Liver (tissue), 9 donors: ENCODE data around the gene SOX13. TPM values are rescaled to one million over a fixed set of nuclear protein-coding genes. Genes with fewer than 3 reads are reported as not detected.

Source experiments
- DNase-seq: peaks from one replicate; pipeline ENCODE4 v3.0.0-alpha.2; 2017; ENCODE audit warnings: low spot score
- H3K27ac ChIP-seq, 2 donors: one replicate each; pipeline ENCODE4 v1.7.0; 2013; ENCODE audit warnings: inconsistent platforms in 2 of 2, low read length in 2 of 2, control low read depth in 1 of 2, low read depth in 1 of 2, mild to moderate bottlenecking in 1 of 2
- H3K27me3 ChIP-seq, 4 donors: one replicate each; pipeline versions ENCODE4 v1.6.1 to v1.7.0; 2013; ENCODE audit warnings: low read length in 3 of 4, inconsistent platforms in 1 of 4, mild to moderate bottlenecking in 1 of 4, moderate library complexity in 1 of 4; ENCODE audit not compliant: control insufficient read depth in 4 of 4, insufficient read depth in 4 of 4
- H3K36me3 ChIP-seq, 4 donors: one replicate each; pipeline versions ENCODE4 v1.6.1 to v1.7.0; 2013; ENCODE audit warnings: low read length in 3 of 4, mild to moderate bottlenecking in 3 of 4, low read depth in 1 of 4, moderate library complexity in 1 of 4; ENCODE audit not compliant: control insufficient read depth in 4 of 4, insufficient read depth in 3 of 4
- H3K4me1 ChIP-seq, 4 donors: one replicate each; pipeline versions ENCODE4 v1.6.1 to v1.7.0; 2013; ENCODE audit warnings: low read length in 3 of 4, mild to moderate bottlenecking in 3 of 4, moderate library complexity in 1 of 4; ENCODE audit not compliant: control insufficient read depth in 4 of 4, insufficient read depth in 4 of 4
- H3K4me3 ChIP-seq, 3 donors: one replicate each; pipeline versions ENCODE4 v1.6.1 to v1.7.0; 2013; ENCODE audit warnings: low read length in 3 of 3, control low read depth in 1 of 3, low read depth in 1 of 3, mild to moderate bottlenecking in 1 of 3
- H3K9ac ChIP-seq, 2 donors: one replicate each; pipeline ENCODE4 v1.7.0; 2013; ENCODE audit warnings: low read length in 2 of 2, mild to moderate bottlenecking in 2 of 2, moderate library complexity in 2 of 2, control low read depth in 1 of 2, low read depth in 1 of 2
- H3K9me3 ChIP-seq, 4 donors: one replicate each; pipeline versions ENCODE4 v1.6.1 to v1.7.0; 2013; ENCODE audit warnings: low read length in 3 of 4; ENCODE audit not compliant: control insufficient read depth in 4 of 4
- EGR1 ChIP-seq, 2 donors: IDR thresholded peaks; 2 replicates each; pipeline ENCODE4 v1.6.1; 2016 to 2018; ENCODE audit warnings: antibody characterized with exemption in 2 of 2, low read depth in 2 of 2
- FOXA1 ChIP-seq: IDR thresholded peaks from 2 replicates; pipeline ENCODE4 v1.6.1; 2016; ENCODE audit warnings: antibody characterized with exemption
- FOXA2 ChIP-seq: IDR thresholded peaks from 2 replicates; pipeline ENCODE4 v1.6.1; 2016; ENCODE audit warnings: antibody characterized with exemption
- GABPA ChIP-seq, 2 donors: IDR thresholded peaks in 1 of 2; conservative IDR thresholded peaks in 1 of 2; 2 replicates each; pipeline ENCODE4 v1.6.1; 2016; ENCODE audit warnings: antibody characterized with exemption in 2 of 2, mild to moderate bottlenecking in 1 of 2, moderate library complexity in 1 of 2
- HNF4A ChIP-seq, 2 donors: conservative IDR thresholded peaks; 2 replicates each; pipeline ENCODE4 v1.6.1; 2016; ENCODE audit warnings: antibody characterized with exemption in 2 of 2, mild to moderate bottlenecking in 2 of 2
- HNF4G ChIP-seq: IDR thresholded peaks from 2 replicates; pipeline ENCODE4 v1.6.1; 2016; ENCODE audit warnings: antibody characterized with exemption
- JUND ChIP-seq, 2 donors: IDR thresholded peaks; 2 replicates each; pipeline ENCODE4 v1.6.1; 2016; ENCODE audit warnings: antibody characterized with exemption in 2 of 2
- NR2F2 ChIP-seq: IDR thresholded peaks from 2 replicates; pipeline ENCODE4 v1.6.1; 2016; ENCODE audit warnings: antibody characterized with exemption
- RAD21 ChIP-seq, 2 donors: IDR thresholded peaks; 2 replicates each; pipeline ENCODE4 v1.6.1; 2016; ENCODE audit warnings: antibody characterized with exemption in 2 of 2, mild to moderate bottlenecking in 2 of 2
- RXRA ChIP-seq, 2 donors: IDR thresholded peaks; 2 replicates each; pipeline ENCODE4 v1.6.1; 2017 to 2018; ENCODE audit warnings: antibody characterized with exemption in 2 of 2, mild to moderate bottlenecking in 1 of 2
- SP1 ChIP-seq: IDR thresholded peaks from 2 replicates; pipeline ENCODE4 v1.6.1; 2018; ENCODE audit warnings: antibody characterized with exemption, mild to moderate bottlenecking
- TAF1 ChIP-seq: conservative IDR thresholded peaks from 2 replicates; pipeline ENCODE4 v1.6.1; 2016; ENCODE audit warnings: antibody characterized with exemption, mild to moderate bottlenecking
- YY1 ChIP-seq: IDR thresholded peaks from 2 replicates; pipeline ENCODE4 v1.6.1; 2016; ENCODE audit warnings: antibody characterized with exemption, mild to moderate bottlenecking
- WGBS: extraction: QIAGEN DNeasy Blood & Tissue Kit; methylation state at CpG from one replicate; pipeline ENCODE4 v1.1.7; 2013; 5-methylcytosine and 5-hydroxymethylcytosine counted together
- polyA plus RNA-seq, 2 donors: library from polyadenylated mRNA; stranded (reverse) in 1 of 2; unstranded in 1 of 2; fragments of 200-250 nt in 1 of 2; fragments of >200 nt in 1 of 2; fragmentation: Nextera tagmentation in 1 of 2; extraction: Ambion mirVana in 1 of 2; gene quantifications; one replicate each; pipeline versions ENCODE4 v1.2.1 to v1.2.3, GENCODE V29; 2013 to 2015
- total RNA-seq, 2 donors: library from RNA; depleted of rRNA; stranded (reverse); fragments of >200 nt; gene quantifications; one replicate each; pipeline ENCODE4 v1.2.3, GENCODE V29; 2014
- TF ChIP-seq, protein P1 (sequence below): fragments of 150-350 bp; IDR thresholded peaks from 2 replicates; pipeline ENCODE4 v1.5.1; 2017; ENCODE audit warnings: improper control_type of control experiment, low read depth, low read length; ENCODE audit not compliant: missing input control
- TF ChIP-seq, protein P2 (sequence below): IDR thresholded peaks from 2 replicates; pipeline ENCODE4 v1.6.1; 2016; ENCODE audit warnings: antibody characterized with exemption
- TF ChIP-seq, protein P3 (sequence below): IDR thresholded peaks from 2 replicates; pipeline ENCODE4 v1.6.1; 2016; ENCODE audit warnings: antibody characterized with exemption
- TF ChIP-seq, protein P4 (sequence below): IDR thresholded peaks from 2 replicates; pipeline ENCODE4 v1.6.1; 2016; ENCODE audit warnings: antibody characterized with exemption
- TF ChIP-seq, protein P5 (sequence below): IDR thresholded peaks from 2 replicates; pipeline ENCODE4 v1.6.1; 2016; ENCODE audit warnings: antibody characterized with exemption, mild to moderate bottlenecking
- donor health status: healthy.
- donor health status: healthy.
- donor health status: healthy.
- donor health status: healthy.
- donor health status: healthy.

SOX13 gene
- total and polyA plus RNA-seq, 4 donors = 7.8 to 15.5 (median 8.7) TPM

DNA sequence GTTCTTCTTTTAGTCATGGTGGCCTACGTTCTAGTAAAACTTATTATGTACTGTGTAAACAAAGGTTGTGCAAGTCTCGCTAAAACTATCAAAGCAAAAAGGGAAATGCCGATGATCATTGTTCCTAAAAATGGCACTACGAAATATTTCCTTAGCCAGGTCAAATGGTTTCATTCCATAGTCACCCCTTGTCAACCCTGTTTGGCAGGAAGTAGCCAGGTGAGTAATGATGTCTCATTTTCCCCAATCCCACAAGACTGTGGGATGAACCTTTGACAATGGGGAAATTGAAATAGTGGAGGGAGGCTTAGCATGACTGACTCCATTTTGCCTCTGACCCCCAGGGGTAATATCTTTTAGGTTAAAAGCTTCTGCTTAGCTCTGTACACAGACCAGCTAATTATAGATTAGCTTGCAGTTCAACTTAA is 98.8 kb downstream of the SOX13 start (continued):
- TF ChIP-seq, protein P1, sequence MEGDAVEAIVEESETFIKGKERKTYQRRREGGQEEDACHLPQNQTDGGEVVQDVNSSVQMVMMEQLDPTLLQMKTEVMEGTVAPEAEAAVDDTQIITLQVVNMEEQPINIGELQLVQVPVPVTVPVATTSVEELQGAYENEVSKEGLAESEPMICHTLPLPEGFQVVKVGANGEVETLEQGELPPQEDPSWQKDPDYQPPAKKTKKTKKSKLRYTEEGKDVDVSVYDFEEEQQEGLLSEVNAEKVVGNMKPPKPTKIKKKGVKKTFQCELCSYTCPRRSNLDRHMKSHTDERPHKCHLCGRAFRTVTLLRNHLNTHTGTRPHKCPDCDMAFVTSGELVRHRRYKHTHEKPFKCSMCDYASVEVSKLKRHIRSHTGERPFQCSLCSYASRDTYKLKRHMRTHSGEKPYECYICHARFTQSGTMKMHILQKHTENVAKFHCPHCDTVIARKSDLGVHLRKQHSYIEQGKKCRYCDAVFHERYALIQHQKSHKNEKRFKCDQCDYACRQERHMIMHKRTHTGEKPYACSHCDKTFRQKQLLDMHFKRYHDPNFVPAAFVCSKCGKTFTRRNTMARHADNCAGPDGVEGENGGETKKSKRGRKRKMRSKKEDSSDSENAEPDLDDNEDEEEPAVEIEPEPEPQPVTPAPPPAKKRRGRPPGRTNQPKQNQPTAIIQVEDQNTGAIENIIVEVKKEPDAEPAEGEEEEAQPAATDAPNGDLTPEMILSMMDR = no peak
- TF ChIP-seq HNF4G = no peak

DNA sequence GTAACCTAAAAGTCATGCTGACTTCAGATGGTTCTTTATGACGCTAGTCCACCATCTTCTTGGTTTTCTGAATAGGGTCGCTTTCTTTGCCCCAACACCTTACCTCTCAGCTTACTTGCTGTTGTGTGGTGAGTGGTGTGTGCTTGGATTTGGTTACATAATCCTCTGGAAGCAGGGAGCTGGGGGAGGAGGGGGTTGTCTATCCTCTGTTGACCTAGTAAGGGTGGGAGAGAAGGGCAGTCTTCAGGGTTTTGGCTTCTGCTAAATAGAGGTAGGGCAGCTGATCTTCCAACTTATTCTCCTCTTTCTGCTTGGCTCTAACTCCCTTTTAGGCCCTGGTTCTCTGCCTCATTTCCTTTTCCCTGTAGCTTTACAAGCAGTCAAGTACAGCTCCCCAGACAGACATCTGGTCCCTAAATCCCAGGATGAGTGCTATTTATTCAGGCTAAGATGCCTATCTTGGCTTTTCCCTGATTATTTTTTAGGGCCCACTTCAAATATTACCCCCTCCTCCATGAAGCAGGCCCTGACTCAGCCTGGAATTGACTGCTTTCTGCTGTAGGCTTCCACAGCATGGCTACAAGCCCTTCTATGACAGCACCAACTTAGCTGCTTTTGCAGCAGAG is 99.6 kb downstream of the SOX13 start:
- no peak for TF ChIP-seq HNF4G
- no peak for TF ChIP-seq RXRA (IDR thresholded peaks at IDR 0.05)
- TF ChIP-seq, protein P1 = no peak
- no peak for TF ChIP-seq EGR1 (IDR thresholded peaks at IDR 0.05; ENCODE audit: low read depth in 2 of 2)
- TF ChIP-seq, protein P2, sequence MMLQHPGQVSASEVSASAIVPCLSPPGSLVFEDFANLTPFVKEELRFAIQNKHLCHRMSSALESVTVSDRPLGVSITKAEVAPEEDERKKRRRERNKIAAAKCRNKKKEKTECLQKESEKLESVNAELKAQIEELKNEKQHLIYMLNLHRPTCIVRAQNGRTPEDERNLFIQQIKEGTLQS = no peak
- no peak for TF ChIP-seq FOXA2
- TF ChIP-seq, protein P3, sequence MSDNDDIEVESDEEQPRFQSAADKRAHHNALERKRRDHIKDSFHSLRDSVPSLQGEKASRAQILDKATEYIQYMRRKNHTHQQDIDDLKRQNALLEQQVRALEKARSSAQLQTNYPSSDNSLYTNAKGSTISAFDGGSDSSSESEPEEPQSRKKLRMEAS = no peak
- no peak for TF ChIP-seq YY1
- TF ChIP-seq JUND (IDR thresholded peaks at IDR 0.05) = no peak
- no peak for TF ChIP-seq TAF1
- TF ChIP-seq, protein P4, sequence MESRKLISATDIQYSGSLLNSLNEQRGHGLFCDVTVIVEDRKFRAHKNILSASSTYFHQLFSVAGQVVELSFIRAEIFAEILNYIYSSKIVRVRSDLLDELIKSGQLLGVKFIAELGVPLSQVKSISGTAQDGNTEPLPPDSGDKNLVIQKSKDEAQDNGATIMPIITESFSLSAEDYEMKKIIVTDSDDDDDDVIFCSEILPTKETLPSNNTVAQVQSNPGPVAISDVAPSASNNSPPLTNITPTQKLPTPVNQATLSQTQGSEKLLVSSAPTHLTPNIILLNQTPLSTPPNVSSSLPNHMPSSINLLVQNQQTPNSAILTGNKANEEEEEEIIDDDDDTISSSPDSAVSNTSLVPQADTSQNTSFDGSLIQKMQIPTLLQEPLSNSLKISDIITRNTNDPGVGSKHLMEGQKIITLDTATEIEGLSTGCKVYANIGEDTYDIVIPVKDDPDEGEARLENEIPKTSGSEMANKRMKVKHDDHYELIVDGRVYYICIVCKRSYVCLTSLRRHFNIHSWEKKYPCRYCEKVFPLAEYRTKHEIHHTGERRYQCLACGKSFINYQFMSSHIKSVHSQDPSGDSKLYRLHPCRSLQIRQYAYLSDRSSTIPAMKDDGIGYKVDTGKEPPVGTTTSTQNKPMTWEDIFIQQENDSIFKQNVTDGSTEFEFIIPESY = no peak
- no peak for TF ChIP-seq RAD21 (IDR thresholded peaks at IDR 0.05)
- TF ChIP-seq FOXA1 = no peak
- TF ChIP-seq GABPA (IDR thresholded peaks at IDR 0.05 in 1 of 2, conservative IDR thresholded peaks at IDR 0.05 in 1 of 2) = no peak
- TF ChIP-seq, protein P5, sequence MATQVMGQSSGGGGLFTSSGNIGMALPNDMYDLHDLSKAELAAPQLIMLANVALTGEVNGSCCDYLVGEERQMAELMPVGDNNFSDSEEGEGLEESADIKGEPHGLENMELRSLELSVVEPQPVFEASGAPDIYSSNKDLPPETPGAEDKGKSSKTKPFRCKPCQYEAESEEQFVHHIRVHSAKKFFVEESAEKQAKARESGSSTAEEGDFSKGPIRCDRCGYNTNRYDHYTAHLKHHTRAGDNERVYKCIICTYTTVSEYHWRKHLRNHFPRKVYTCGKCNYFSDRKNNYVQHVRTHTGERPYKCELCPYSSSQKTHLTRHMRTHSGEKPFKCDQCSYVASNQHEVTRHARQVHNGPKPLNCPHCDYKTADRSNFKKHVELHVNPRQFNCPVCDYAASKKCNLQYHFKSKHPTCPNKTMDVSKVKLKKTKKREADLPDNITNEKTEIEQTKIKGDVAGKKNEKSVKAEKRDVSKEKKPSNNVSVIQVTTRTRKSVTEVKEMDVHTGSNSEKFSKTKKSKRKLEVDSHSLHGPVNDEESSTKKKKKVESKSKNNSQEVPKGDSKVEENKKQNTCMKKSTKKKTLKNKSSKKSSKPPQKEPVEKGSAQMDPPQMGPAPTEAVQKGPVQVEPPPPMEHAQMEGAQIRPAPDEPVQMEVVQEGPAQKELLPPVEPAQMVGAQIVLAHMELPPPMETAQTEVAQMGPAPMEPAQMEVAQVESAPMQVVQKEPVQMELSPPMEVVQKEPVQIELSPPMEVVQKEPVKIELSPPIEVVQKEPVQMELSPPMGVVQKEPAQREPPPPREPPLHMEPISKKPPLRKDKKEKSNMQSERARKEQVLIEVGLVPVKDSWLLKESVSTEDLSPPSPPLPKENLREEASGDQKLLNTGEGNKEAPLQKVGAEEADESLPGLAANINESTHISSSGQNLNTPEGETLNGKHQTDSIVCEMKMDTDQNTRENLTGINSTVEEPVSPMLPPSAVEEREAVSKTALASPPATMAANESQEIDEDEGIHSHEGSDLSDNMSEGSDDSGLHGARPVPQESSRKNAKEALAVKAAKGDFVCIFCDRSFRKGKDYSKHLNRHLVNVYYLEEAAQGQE = no peak
- TF ChIP-seq HNF4A (conservative IDR thresholded peaks at IDR 0.05) = no peak
- TF ChIP-seq SP1 = no peak
- no peak for TF ChIP-seq NR2F2
- Histone ChIP-seq H3K27ac (no peak overlapping the region), H3K4me3 (no peak overlapping the region), H3K36me3 (no peaks in the 10 kb centered on the region), H3K9ac (no peak overlapping the region), H3K27me3 (no peaks in the 10 kb centered on the region), H3K4me1 (peaks cover 0 to 6% (median 2%) of the 10 kb centered on the region in 4 donors), H3K9me3 (peaks cover 0 to 4% (median 0%) of the 10 kb centered on the region in 4 donors)
- 98% methylated on average over 2 of the region's 2 CpGs for WGBS
- no peak for DNase-seq
